Activated effector memory CD4-positive, alpha-beta T cell treated with anti-CD3 and anti-CD28 coated beads, Interleukin-2, amount 50 U/mL, for 16 hours (primary cell): ENCODE data around the gene WDR82.

ENCODE experiments used
- DNase-seq: peaks from one replicate; pipeline ENCODE4 v3.0.0-alpha.2; 2020

The WDR82 gene

GRCh38 chr3:52236424-52236886 is 42.0 kb downstream of the WDR82 start:
- DNase-seq, result no peak

- DNase-seq, result no peak
These were observed 43.7 kb downstream of the WDR82 start for GRCh38 chr3:52234516-52235447.

- DNase-seq, result no peak
These were observed 44.5 kb downstream of the WDR82 start for GRCh38 chr3:52233968-52234367.

DNA sequence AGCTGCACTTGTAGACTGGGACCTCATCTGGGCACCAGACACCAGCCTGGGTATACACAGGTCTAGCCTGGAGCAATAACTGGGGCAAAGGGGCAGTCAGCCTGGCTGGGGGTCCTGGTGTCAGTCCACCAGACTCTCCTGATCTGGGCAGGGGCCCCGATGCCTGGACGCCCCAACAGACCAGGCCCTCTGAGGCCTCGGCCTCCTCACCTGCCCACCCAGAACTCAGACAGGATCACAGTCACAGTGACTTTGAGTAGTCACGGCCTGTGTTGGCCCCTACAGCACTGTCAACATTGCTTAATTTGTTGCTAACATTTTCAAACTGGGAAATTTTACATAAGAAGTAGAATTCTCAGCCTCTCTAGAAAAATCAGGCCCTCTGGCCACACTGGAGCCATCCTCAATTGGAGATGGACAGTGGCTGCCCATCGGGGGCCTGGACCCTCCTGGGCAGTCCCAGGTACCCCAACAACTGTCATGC is 45.3 kb downstream of the WDR82 start:
- DNase-seq, result no peak

GRCh38 chr3:52232279-52233107 is 46.0 kb downstream of the WDR82 start:
- peak; percentile 69 for DNase-seq

DNA sequence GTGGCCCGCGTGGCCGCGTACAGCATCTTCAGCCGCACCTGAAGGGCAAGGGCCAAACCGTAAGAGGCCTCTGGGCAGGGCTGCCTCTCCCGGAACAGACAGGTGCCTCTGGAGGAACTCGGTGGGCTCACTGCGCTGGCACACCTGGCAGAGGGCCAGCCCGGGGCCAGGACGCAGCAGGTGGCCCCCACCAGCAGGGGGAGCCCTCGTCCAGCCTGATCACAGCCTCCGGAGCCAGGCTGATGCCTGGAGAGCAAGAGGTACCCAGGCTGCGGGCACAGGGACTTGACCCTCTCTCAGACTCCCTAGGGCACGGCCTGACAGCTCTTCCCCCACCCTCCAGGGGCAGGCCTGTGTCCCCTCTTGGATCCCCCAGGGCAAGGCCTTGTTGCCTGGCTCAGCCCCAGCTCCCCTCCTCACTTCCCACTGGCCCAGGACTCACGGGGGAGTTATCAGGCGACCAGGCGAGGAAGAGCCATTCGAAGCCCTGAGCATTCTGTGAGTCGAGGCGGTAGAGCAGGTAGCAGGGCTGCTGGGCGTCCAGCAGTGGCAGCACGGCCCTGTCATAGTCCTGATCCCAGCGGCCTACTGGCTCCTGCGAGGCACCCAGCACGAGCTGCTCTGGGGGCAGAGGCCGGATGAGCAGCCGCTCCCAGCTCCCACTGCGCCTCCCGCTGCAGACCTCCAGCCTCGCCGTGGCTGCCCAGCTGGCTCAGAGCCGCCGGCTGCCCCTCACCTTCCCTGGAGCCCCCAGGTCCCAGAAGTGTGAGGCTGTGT is 46.8 kb downstream of the WDR82 start:
- peak; percentile 96 for DNase-seq

DNA sequence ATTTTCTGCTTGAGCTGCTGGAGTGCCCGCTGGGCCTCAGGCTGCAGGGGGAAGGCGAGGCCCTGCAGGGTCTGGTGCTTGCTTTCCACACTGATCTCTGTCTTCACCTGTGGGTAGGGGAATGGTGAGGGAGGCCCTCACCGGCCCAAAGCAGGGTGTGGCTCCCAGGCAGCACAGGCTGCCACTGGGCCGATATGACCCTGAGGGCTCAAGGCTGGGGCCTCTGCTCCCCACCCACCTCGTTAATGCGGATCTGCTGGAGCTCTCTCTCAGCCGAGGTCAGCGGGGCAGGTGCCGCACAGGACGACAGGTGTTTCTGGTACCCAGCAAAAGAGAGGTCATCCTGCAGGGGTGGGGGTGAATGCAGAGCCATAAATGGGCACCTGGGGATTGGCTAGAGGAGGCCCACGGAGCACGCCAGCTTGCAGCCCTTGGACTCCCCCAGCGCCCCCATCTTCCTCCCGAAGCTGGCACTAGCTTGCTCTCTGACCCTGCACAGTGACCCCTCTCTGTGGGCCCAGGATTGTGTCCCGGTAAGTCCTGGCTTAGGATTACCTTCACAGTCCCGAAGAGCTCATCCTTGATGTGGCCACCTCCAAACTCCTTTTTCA is 47.5 kb downstream of the WDR82 start:
- peak; percentile 61 for DNase-seq

- no peak for DNase-seq
These were observed 48.0 kb downstream of the WDR82 start for GRCh38 chr3:52230461-52230860.

GRCh38 chr3:52229656-52230055 is 48.8 kb downstream of the WDR82 start:
- no peak for DNase-seq

- DNase-seq, result peak; percentile 58
These were observed 49.6 kb downstream of the WDR82 start for GRCh38 chr3:52228751-52229291.

DNA sequence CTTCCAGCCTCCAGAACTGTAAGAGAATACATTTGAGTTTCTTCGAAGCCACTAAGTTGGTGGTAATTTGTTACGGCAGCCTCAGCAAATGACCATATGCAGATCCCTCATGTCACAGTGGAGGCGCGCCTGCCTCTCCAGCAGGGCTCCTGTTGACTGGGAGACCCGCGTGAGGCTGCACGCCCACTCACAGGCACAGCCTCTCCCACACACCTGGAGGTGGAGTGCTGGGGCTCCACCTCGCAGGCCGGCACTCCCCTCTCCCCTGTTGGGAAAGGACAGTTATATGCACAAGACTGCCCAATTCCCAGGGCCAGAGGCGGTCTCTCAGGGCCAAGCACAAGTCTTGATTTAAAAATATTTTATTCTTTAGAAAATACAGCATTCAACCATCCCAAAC is 50.2 kb downstream of the WDR82 start:
- DNase-seq, result peak; percentile 50

- DNase-seq, result peak; percentile 56
These were observed 50.7 kb downstream of the WDR82 start for GRCh38 chr3:52227766-52228165.

GRCh38 chr3:52227117-52227516 is 51.3 kb downstream of the WDR82 start:
- no peak for DNase-seq

DNA sequence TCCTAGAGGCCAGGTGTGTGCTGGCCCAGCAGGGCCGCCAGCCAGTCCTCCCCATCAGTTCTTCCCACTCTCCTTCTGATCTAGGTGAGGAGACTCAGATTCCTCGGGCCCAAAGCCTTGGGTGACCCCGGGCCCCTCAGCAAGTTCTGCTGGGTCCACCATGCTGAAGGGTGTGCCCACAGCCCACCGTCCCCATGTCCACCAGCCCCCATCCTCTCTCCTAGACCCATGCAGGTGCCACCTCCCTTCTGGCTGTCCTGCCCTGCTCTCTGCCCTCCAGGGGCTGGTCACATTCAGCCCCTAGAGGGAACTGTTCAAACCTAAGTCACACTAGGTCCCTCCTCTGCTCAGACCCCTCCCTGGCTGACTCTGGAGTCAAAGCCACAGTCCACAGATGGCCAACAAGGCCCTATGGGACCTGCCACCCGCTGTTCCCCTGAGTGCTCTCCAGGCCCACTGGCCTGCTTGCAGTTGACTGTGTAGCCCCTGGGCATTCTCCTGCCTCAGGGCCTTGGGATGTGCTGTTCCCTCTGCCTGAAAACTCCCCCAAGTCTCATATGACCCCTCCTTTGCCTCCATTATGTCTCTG is 52.1 kb downstream of the WDR82 start:
- no peak for DNase-seq

GRCh38 chr3:52225452-52226228 is 52.8 kb downstream of the WDR82 start, which contains the start of gene TLR9:
TSS of gene TLR9 (minus strand) at chr3:52225645. CDS start at chr3:52225529, 116 bp downstream.
- DNase-seq, result peak; percentile 64

GRCh38 chr3:52223449-52224408 is 54.7 kb downstream of the WDR82 start:
- no peak for DNase-seq

DNA sequence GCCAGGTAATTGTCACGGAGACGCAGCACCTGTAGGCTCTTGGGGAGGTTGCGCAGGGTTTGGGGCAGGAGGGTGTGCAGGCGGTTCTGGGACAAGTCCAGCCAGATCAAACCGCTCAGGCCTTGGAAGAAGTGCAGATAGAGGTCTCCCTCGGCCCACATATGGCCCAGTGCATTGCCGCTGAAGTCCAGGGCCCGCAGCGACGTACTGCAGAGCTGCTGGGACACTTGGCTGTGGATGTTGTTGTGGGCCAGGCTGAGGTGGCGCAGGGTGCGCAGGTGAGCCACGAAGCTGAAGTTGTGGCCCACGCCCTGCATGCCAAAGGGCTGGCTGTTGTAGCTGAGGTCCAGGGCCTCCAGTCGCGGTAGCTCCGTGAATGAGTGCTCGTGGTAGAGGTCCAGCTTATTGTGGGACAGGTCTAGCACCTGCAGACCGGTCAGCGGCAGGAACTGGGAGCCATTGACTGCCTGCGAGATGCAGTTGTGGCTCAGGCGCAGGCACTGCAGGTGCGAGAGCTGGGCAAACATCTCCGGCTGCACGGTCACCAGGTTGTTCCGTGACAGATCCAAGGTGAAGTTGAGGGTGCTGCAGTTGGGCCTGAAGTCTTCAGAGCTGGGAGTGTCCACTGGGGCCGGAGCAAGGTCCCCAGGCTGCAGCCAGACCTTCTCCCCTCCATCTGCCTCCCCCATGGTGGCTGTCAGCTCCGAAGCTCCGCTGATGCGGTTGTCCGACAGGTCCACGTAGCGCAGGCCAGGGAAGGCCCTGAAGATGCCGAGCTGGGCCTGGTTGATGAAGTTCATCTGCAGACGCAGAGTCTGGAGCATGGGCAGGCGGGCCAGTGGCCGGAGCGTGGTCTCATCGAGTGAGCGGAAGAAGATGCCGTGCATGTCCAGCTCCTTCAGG is 55.9 kb downstream of the WDR82 start:
- no peak for DNase-seq
